Stimulated activated CD4-positive, alpha-beta T cell treated with anti-CD3 and anti-CD28 coated beads, Interleukin-4, amount 100 ng/mL, for 4 hours (primary cell): ENCODE measurements around the gene ZNF428.
"Not testable (repeated sequence)": the region's sequence is repeated elsewhere in the genome, so short reads cannot be mapped to it uniquely, and the experiment has no call there.

Experiments used
- DNase-seq, 2 experiments: peaks; one replicate each; pipeline ENCODE4 v3.0.0-alpha.2; 2020

Gene ZNF428

GRCh38 chr19:43591904-43592772 lies 27.3 kb downstream of the ZNF428 start:
- DNase-seq: no peak

- no peak for DNase-seq
These were observed 29.8 kb downstream of the ZNF428 start for GRCh38 chr19:43589678-43590077.

DNA sequence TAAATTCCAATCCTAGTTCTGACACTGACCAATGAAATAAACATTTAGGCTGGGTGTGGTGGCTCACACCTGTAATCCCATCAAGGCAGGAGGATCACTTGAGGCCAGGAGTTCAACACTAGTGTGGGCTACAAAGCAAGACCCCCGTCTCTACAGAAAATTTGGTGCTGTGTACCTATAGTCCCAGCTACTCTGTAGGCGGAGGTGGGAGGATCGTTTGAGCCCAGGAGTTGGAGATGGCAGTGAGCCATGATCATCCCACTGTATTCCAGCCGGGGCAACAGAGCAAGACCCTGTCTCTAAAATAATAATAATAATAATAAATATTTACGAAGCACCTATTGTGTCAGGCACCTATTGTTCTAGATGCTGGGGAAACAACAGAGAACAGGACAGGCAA lies 30.2 kb downstream of the ZNF428 start:
- DNase-seq: no peak

DNA sequence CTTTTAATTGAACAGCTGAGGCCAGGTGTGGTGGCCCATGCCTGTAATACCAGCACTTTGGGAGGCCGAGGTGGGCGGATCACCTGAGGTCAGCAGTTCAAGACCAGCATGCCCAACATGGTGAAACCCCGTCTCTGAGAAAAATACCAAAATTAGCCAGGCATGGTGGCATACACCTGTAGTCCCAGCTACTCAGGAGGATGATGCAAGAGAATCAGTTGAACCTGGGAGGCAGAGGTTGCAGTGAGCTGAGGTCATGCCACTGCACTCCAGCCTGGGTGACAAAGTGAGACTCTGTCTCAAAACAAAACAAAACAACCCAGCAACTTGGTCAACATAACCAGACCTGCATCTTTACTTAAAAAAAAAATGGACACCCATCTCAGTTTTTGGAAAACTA lies 32.4 kb downstream of the ZNF428 start:
- not testable (repeated sequence) for DNase-seq

DNA sequence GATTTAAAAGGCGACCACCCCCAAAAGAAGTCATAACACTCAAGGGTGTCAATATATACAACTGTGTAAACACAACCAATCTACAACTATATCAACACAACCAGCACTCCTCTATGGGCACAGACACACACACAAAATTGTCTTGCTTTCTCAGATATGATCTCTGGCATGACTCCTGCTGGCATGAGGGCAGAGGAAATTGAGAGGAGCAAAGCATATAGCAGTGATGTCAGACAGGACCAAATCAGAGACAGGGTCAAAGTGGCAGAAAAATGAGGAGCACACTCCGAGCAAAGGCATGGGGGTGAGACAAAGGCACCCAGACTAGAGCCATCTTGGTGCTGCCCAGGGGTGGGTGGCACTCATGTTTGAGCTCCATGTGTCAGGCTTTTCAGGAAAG lies 33.1 kb downstream of the ZNF428 start:
- no peak for DNase-seq

- DNase-seq: no peak
These were observed 34.9 kb downstream of the ZNF428 start for GRCh38 chr19:43584484-43584883.

DNA sequence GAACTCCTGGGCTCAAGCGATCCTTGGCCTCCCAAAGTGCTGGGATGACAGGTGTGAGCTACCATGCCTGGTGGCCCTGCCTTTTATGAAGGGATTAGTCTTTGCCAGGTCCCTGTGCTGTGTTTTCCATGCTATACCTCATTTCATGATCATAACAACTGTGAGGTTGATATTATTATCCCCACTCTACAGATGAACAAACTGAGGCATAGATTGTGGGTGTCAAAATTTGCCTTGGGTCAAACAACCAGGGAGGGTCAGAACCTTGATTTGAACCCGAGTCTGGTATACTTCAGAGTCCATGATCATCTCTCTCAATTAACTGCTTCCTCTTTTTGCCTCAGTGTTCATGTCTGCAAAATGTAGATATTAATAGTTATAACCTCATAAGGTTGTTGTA lies 36.9 kb downstream of the ZNF428 start:
- no peak for DNase-seq

GRCh38 chr19:43581467-43581866 lies 38.0 kb downstream of the ZNF428 start:
- DNase-seq: no peak

DNA sequence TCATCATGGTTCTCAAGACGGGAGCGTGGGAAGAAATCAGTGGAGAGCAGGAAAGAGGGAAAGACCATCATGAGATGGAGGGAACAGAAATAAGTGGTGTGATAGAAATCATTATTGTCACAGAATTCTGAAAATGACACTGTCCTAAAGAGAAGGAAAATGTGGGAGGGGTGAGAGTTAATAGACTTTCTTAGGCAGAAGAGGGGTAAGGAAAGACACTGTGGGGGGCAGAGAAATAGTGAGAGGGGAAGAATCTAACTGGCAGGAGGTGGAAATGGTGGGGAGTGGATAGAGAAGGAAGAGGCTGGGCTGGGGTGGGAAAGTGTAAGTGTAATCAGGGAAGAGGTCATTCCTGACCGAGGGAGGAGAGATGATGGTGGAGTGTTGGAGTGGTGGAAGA lies 40.6 kb downstream of the ZNF428 start:
- no peak for DNase-seq

DNA sequence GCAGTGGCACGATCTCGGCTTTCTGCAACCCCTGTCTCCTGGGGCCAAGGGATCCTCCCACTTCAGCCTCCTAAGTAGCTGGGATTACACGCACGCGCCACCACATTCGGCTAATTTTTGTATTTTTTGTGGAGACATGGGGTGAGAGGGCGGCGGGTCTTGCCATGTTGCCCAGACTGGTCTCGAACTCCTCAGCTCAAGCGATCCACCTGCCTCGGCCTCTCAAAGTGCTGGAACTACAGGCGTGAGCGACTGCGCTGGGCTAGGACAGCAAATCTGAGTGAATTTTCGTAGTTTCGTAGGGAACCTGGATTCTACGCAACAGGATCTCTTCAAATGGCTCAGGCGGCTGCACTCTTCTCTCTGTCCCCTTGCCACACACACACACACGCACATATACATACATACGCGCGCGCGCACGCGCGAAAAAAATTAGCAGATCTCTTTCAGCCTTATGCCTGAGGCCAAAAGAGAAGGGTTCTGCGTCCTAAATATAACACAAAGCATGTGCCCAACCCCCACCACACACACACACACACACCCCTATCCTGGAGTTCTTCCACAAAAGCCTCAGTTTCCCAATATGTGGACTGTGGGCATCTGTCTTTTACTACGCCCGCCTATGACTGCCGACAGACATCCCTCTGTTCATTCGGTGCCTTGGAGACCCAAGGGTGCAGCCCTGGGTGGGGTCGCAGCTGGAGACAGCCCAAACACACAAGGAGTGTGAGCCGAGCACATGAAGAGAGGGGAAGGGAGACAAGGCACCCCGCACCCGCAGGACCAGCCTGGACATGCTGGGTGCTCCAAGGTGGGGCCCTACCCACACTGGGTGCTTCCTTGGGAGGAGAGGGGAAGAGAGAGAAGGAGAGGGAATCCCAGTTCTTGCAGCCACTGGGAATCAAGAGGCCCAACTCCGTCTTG lies 43.2 kb downstream of the ZNF428 start:
- no peak for DNase-seq

GRCh38 chr19:43575156-43575950 lies 44.1 kb downstream of the ZNF428 start, which contains the start of the genes PINLYP and XRCC1:
TSS of gene PINLYP (plus strand) at chr19:43575801. CDS start at chr19:43577192, 1,391 bp downstream.
TSS of gene XRCC1 (minus strand) at chr19:43575527. CDS start at chr19:43575458, 69 bp downstream.
- DNase-seq: peak; percentile 93

DNA sequence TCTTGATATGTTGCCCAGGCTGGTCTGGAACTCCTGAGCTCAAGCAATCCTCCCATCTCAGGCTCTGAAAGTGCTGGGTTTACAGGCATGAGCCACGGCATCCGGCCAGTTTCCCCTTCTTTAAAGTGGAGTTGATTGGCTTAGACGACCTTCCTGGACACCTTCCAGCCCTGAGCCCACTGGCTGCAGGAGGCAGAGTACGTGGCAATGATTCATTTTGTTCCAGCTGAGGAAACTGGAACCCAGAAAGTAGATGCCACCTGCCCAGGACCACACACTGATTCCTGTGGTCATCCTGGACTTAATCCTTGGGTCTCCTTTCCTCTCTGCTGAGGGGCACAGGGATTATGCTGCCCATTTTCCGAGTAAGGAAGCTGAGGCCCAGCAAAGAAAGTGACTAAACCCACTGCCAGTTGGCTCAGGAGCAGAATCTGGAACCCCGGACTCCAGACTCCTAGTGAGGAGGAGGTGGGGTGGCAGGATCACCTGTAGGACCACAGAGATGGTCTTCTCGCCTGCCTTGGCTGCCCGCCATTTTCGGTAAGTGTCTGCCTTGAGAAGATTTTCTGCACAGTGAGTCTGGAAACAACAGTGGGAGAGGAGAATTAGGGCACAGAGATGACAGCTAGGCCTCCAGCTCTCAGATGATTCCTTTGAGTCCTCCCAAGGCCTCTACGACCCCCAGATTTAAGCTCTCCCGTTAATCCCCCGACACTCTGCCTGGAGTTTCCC lies 44.8 kb downstream of the ZNF428 start:
- DNase-seq: no peak

GRCh38 chr19:43572171-43572588 lies 47.2 kb downstream of the ZNF428 start:
- no peak for DNase-seq

GRCh38 chr19:43570174-43570791 lies 49.1 kb downstream of the ZNF428 start:
- no peak for DNase-seq

- no peak for DNase-seq
These were observed 49.8 kb downstream of the ZNF428 start for GRCh38 chr19:43569657-43570056.

GRCh38 chr19:43564800-43565199 lies 54.6 kb downstream of the ZNF428 start:
- DNase-seq: no peak

DNA sequence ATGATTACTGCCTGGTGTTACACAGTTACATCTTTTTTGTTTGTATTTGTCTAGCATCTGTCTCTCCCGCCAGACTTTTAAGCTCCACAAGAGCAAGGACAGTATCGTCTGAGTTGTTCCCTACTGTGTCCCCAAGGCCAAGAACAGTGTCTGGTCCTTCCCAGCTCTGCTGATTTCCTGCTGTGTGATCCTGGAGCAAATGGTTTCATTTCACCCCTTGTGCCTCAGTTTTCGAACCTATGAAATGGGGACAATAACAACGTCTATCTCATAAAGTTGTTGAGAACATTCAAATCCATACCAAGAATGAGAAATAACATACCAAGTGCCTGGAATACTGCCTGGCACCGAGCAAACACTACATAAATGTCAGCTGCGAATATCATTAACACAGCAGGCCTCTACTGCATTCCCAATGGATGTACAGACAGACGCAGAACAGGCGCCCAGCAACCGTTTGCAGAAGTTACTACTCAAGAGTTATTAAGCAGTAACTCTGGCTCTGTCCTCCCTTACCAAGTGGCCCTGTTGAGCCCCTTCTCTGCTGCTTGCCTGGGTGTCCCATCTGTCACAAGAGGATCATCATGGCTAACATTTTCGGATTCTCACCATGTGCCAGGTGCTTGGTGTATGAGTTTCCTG lies 55.5 kb downstream of the ZNF428 start:
- no peak for DNase-seq

GRCh38 chr19:43562698-43563241 lies 56.7 kb downstream of the ZNF428 start:
- DNase-seq: peak; percentile 46 to 76

GRCh38 chr19:43562226-43562697 lies 57.2 kb downstream of the ZNF428 start:
- DNase-seq: no peak
